ENCODE results near the gene GINS3.

DNA sequence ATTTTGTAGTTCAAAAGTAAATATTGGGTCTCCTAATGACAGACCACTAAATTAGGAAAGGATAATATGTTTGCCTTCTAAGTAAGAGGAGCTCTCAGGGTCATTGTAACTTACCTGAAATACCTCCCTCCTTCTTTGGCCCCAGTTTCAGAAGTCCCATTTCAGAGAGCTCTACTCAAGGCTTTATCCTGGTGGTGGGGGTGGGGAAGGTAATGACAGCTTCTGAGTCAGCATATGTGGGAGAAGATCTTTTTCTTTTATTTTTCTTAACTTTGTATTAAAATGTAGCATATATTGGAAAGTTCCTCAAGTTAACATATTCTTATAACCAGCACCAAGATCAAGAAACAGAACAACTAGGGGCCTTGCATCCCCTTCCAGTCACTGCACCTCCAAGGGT lies 16.9 kb upstream of the GINS3 start:
- TF ChIP-seq TAF1 (IDR thresholded peaks at IDR 0.05; ENCODE audit: low read depth, low read length) (no peak), POLR2A (IDR thresholded peaks at IDR 0.05; ENCODE audit: low read depth, low read length) (no peak), POLR2AphosphoS5 (IDR thresholded peaks at IDR 0.05; ENCODE audit: low read depth, low read length) (no peak)

Data from GM12891 (cell line).